IMR-90 (cell line): ENCODE measurements around the gene R3HDM4. TPM values are rescaled to one million over a fixed set of nuclear protein-coding genes. Genes with fewer than 3 reads are reported as not detected.

Source experiments
- ATAC-seq: fragments of 200-7000 bp; cut with Tn5 transposase; 2 replicates; pipeline ENCODE4 v1.9.1; 2020; ENCODE audit warnings: low read depth, mild to moderate bottlenecking, moderate library complexity
- BruUV-seq: library from RNA; stranded (reverse); fragments of 400-500 nt; replicated peaks from 2 replicates; lab custom pipeline; 2021; lab: Mats Ljungman, UMichigan
- CTCF ChIA-PET: fragments of 300-600 bp; formaldehyde crosslinking; extraction: SDS; loops from one replicate; lab custom pipeline; 2021; ENCODE audit warnings: antibody characterized with exemption; lab: Yijun Ruan, JAX
- POLR2A ChIA-PET: fragments of 300-600 bp; sonication (Branson Sonifier 250); formaldehyde crosslinking; loops from one replicate; lab custom pipeline; 2022; ENCODE audit warnings: antibody characterized with exemption; ENCODE audit not compliant: unreplicated experiment; lab: Charles Lee
- DNase-seq: peaks from one replicate; pipeline ENCODE4 v3.0.0; 2013
- H2AFZ ChIP-seq: replicated peaks from 2 replicates; pipeline ENCODE3; 2013; ENCODE audit warnings: low read length, mild to moderate bottlenecking; ENCODE audit not compliant: poor library complexity
- H2AK5ac ChIP-seq: 2 replicates; pipeline ENCODE4 v1.6.1; 2013; ENCODE audit warnings: low read depth, low read length, inconsistent platforms
- H2AK9ac ChIP-seq: replicated peaks from 2 replicates; pipeline ENCODE3; 2013; ENCODE audit warnings: mild to moderate bottlenecking, low read depth, low read length, moderate library complexity; ENCODE audit not compliant: poor library complexity
- H2BK120ac ChIP-seq: 2 replicates; pipeline ENCODE4 v1.6.1; 2013; ENCODE audit warnings: low read depth, low read length, inconsistent platforms
- H2BK15ac ChIP-seq: 3 replicates; pipeline ENCODE4 v1.6.1; 2013; ENCODE audit warnings: low read depth, low read length, inconsistent platforms
- H2BK20ac ChIP-seq: 2 replicates; pipeline ENCODE4 v1.6.1; 2013; ENCODE audit warnings: low read depth, mild to moderate bottlenecking, inconsistent platforms, low read length, moderate library complexity
- H2BK5ac ChIP-seq: 2 replicates; pipeline ENCODE4 v1.6.1; 2013; ENCODE audit warnings: mild to moderate bottlenecking, low read depth, low read length, inconsistent platforms; ENCODE audit not compliant: poor library complexity, severe bottlenecking
- H3K14ac ChIP-seq: replicated peaks from 2 replicates; pipeline ENCODE4 v1.6.1; 2013; ENCODE audit warnings: low read depth, low read length, inconsistent platforms
- H3K18ac ChIP-seq: 2 replicates; pipeline ENCODE4 v1.6.1; 2013; ENCODE audit warnings: low read depth, low read length, control low read depth
- H3K23ac ChIP-seq: 2 replicates; pipeline ENCODE4 v1.6.1; 2013; ENCODE audit warnings: low read depth, low read length, inconsistent platforms
- H3K27ac ChIP-seq: 2 replicates; pipeline ENCODE4 v1.5.1; 2013; ENCODE audit warnings: mild to moderate bottlenecking, control low read depth, low read length; ENCODE audit not compliant: insufficient read depth
- H3K27me3 ChIP-seq: 2 replicates; pipeline ENCODE4 v1.6.1; 2013; ENCODE audit warnings: low read length; ENCODE audit not compliant: control insufficient read depth, insufficient read depth
- H3K36me3 ChIP-seq: 2 replicates; pipeline ENCODE4 v1.6.1; 2013; ENCODE audit warnings: low read length, mixed read lengths; ENCODE audit not compliant: control insufficient read depth, insufficient read depth
- H3K4ac ChIP-seq: 2 replicates; pipeline ENCODE4 v1.6.1; 2013; ENCODE audit warnings: low read depth, low read length, inconsistent platforms
- H3K4me1 ChIP-seq: 2 replicates; pipeline ENCODE4 v1.6.1; 2013; ENCODE audit warnings: low read length, mixed read lengths; ENCODE audit not compliant: control insufficient read depth, insufficient read depth
- H3K4me2 ChIP-seq: 2 replicates; pipeline ENCODE4 v1.6.1; 2013; ENCODE audit warnings: low read depth, mild to moderate bottlenecking, control low read depth, low read length, moderate library complexity
- H3K4me3 ChIP-seq: 2 replicates; pipeline ENCODE4 v1.5.1; 2013; ENCODE audit warnings: low read depth, mild to moderate bottlenecking, control low read depth, low read length, moderate library complexity; ENCODE audit not compliant: insufficient read depth
- H3K56ac ChIP-seq: 2 replicates; pipeline ENCODE4 v1.6.1; 2013; ENCODE audit warnings: low read length, inconsistent platforms; ENCODE audit not compliant: insufficient read depth; ENCODE audit errors: extremely low read depth
- H3K79me1 ChIP-seq, 2 experiments: 2 replicates each; pipeline ENCODE4 v1.6.1; 2013; ENCODE audit warnings: low read length in 2 of 2, inconsistent platforms in 1 of 2, low read depth in 1 of 2
- H3K9ac ChIP-seq: 2 replicates; pipeline ENCODE4 v1.6.1; 2013; ENCODE audit warnings: low read depth, low read length, control low read depth
- H3K9me1 ChIP-seq: 2 replicates; pipeline ENCODE4 v1.6.1; 2013; ENCODE audit warnings: low read length, inconsistent platforms; ENCODE audit not compliant: insufficient read depth
- H3K9me3 ChIP-seq: 2 replicates; pipeline ENCODE4 v1.6.1; 2013; ENCODE audit warnings: low read length; ENCODE audit not compliant: control insufficient read depth, insufficient read depth
- H4K20me1 ChIP-seq: 2 replicates; pipeline ENCODE4 v1.6.1; 2013; ENCODE audit warnings: low read length, inconsistent platforms; ENCODE audit not compliant: insufficient read depth
- H4K5ac ChIP-seq: 2 replicates; pipeline ENCODE4 v1.6.1; 2013; ENCODE audit warnings: mild to moderate bottlenecking, low read depth, low read length, control low read depth
- H4K8ac ChIP-seq, 2 experiments: 2 replicates each; pipeline ENCODE4 v1.6.1; 2013; ENCODE audit warnings: low read depth in 2 of 2, low read length in 2 of 2, control low read depth in 1 of 2, inconsistent platforms in 1 of 2
- H4K91ac ChIP-seq: 2 replicates; pipeline ENCODE4 v1.6.1; 2013; ENCODE audit warnings: low read depth, low read length, inconsistent platforms; ENCODE audit not compliant: insufficient read depth
- BHLHE40 ChIP-seq: fragments of 150-350 bp; IDR thresholded peaks from 2 replicates; pipeline ENCODE4 v1.6.1; 2016; ENCODE audit warnings: mild to moderate bottlenecking, low read depth, low read length
- ELK1 ChIP-seq: fragments of 150-350 bp; IDR thresholded peaks from 2 replicates; pipeline ENCODE4 v1.6.1; 2016; ENCODE audit warnings: low read depth, mild to moderate bottlenecking, low read length, moderate library complexity, borderline replicate concordance
- USF2 ChIP-seq: fragments of 150-350 bp; IDR thresholded peaks from 2 replicates; pipeline ENCODE4 v1.6.1; 2017; ENCODE audit warnings: mild to moderate bottlenecking, antibody characterized with exemption, low read length, low read depth
- WGBS, 2 experiments: methylation state at CpG; one replicate each; pipeline versions ENCODE4 v1.1.5 to v1.1.7; 2013; ENCODE audit warnings: missing lambda C conversion rate in 2 of 2; ENCODE audit not compliant: insufficient read length in 1 of 2; ENCODE audit errors: extremely low coverage in 2 of 2; 5-methylcytosine and 5-hydroxymethylcytosine counted together
- dilution Hi-C: fragments of 300-500 bp; cut with HindIII; formaldehyde crosslinking; loops from one replicate; pipeline ENCODE4 v1.14.3; 2018; ENCODE audit warnings: low sequenced_read_pairs; ENCODE audit not compliant: unreplicated experiment
- in situ Hi-C: fragments of 300-500 bp; cut with MboI; formaldehyde crosslinking; loops from 3 replicates; pipeline ENCODE4 v1.14.3; 2019; ENCODE audit warnings: low sequenced_read_pairs, inconsistent platforms, mixed read lengths
- intact Hi-C: fragments of 100-400 bp; cut with micrococcal nuclease; formaldehyde crosslinking; loops from 2 replicates; pipeline ENCODE4 v1.10.0; 2022
- polyA plus RNA-seq, 3 experiments: library from polyadenylated mRNA; depleted of rRNA; stranded (reverse); fragments of >200 nt; gene quantifications; 2 replicates each; pipeline ENCODE4 v1.2.3, GENCODE V29; 2012; ENCODE audit warnings: low replicate concordance in 1 of 3
- total RNA-seq: library from RNA; depleted of rRNA; stranded (reverse); fragments of >200 nt; gene quantifications from 2 replicates; pipeline ENCODE4 v1.2.3, GENCODE V29; 2012

R3HDM4 gene
- total and polyA plus RNA-seq, 2 of the 4 experiments (the other 2 are of a cell fraction), result 9.0 to 51.5 TPM

- no peak overlapping the region for H3K27ac ChIP-seq
- intact Hi-C loops, result loop anchor here (10.0 kb wide), 1 partner anchor 198 kb away; the partner anchor contains the start of gene RNF126
- no peak overlapping the region for H3K23ac ChIP-seq
- 0 out of 2 replicates have a peak overlapping the region, but pooled peaks have one; percentile 43 for H2AK5ac ChIP-seq
- H3K4ac ChIP-seq, result no peak overlapping the region
- H3K9ac ChIP-seq, result no peak overlapping the region
- peak overlapping the region; percentile 68 for H2AFZ ChIP-seq
- TF ChIP-seq USF2 (peak; percentile 52; the same call in 1 of the 2 replicates), ELK1 (no peak), BHLHE40 (no peak)
- dilution Hi-C loops, result no loop called here
- no peaks in the 10 kb centered on the region for H3K9me3 ChIP-seq
- no peak overlapping the region for H3K18ac ChIP-seq
- BruUV-seq, result no TSS peak
- no peak overlapping the region for H3K4me2 ChIP-seq
- H3K4me3 ChIP-seq, result no peak overlapping the region
- no peak overlapping the region for H4K8ac ChIP-seq
- DNase-seq (peak; percentile 17), ATAC-seq (peak; percentile 61)
- H3K56ac ChIP-seq, result no peak overlapping the region
- WGBS, 2 experiments, result 20% methylated on average over 31 of the region's 48 CpGs; no CpG with 5 or more reads in 1 of the 2 experiments
- no peaks in the 10 kb centered on the region for H3K27me3 ChIP-seq
- H3K14ac ChIP-seq, result no peak overlapping the region
- H2BK15ac ChIP-seq, result no peak overlapping the region
- in situ Hi-C loops, result no loop called here
- POLR2A ChIA-PET, result interaction anchor here (0.5 kb wide), 1 partner anchor 183 kb away, joined by 22 read pairs; no protein-coding TSS in a partner anchor
- no peak overlapping the region for H2BK120ac ChIP-seq
- peaks cover 3 to 5% of the 10 kb centered on the region in 2 experiments; a peak in 2 of 4 replicates for H3K79me1 ChIP-seq
- H4K5ac ChIP-seq, result no peak overlapping the region
- H3K9me1 ChIP-seq, result no peaks in the 10 kb centered on the region
- H3K4me1 ChIP-seq, result peaks cover 3% of the 10 kb centered on the region; the same call in 1 of the 2 replicates
- H3K36me3 ChIP-seq, result peaks cover 5% of the 10 kb centered on the region
- peak overlapping the region; percentile 78 for H2AK9ac ChIP-seq
- H4K20me1 ChIP-seq, result no peaks in the 10 kb centered on the region; the same call in 1 of the 2 replicates
- no peak overlapping the region for H4K91ac ChIP-seq
- CTCF ChIA-PET, result interaction anchor here (0.6 kb wide), 1 partner anchor 962 kb away, joined by 6 read pairs; no protein-coding TSS in a partner anchor
- H2BK20ac ChIP-seq, result no peak overlapping the region
- no peak overlapping the region for H2BK5ac ChIP-seq
These were observed 50.3 kb downstream of the R3HDM4 start for GRCh38 chr19:862581-863314.
